ENCODE results near the gene B3GAT3. TPM values are rescaled to one million over a fixed set of nuclear protein-coding genes. Genes with fewer than 3 reads are reported as not detected.

Gene B3GAT3
- total RNA-seq, 1 experiment from 2014 or later: 65.8 TPM

GRCh38 chr11:62665075-62665598, 43.4 kb upstream of the B3GAT3 start, which contains the start of the genes C11orf98 and CSKMT:
Gene C11orf98 (minus strand): TSS chr11:62665210. CDS start chr11:62665169, 41 bp downstream.
Gene CSKMT (plus strand): TSS chr11:62665312. CDS start chr11:62665880, 568 bp downstream.
- Histone ChIP-seq H3K27ac (ENCODE audit: low read length) (peak within 1 kb of the TSS; percentile 36), H3K27me3 (ENCODE audit: low read length) (no peaks in the 10 kb centered on the region), H3F3A (ENCODE audit: low read length, unreplicated experiment) (peaks cover 13% of the 10 kb centered on the region), H3K9me3 (ENCODE audit: low read length) (no peaks in the 10 kb centered on the region), H3K9ac (ENCODE audit: low read length) (peak within 1 kb of the TSS; percentile 92), H3K79me2 (ENCODE audit: low read length) (peaks cover 59% of the 10 kb centered on the region), H3K36me3 (ENCODE audit: low read depth, low read length) (peaks cover 16% of the 10 kb centered on the region), H3K9me2 (replicated peaks; ENCODE audit: low read length) (no peaks in the 10 kb centered on the region), H4K20me1 (ENCODE audit: low read length) (peaks cover 14% of the 10 kb centered on the region; the same call in 1 of the 2 replicates), H3K4me2 (ENCODE audit: low read length) (peak within 1 kb of the TSS; percentile 93), H3K4me3 (ENCODE audit: low read length) (peak within 1 kb of the TSS; percentile 98), H2AFZ (ENCODE audit: low read length) (peak within 1 kb of the TSS; percentile 97), H3K4me1 (ENCODE audit: insufficient read depth, low read length) (peaks cover 26% of the 10 kb centered on the region)
- TSS peak; percentile 91 for BruUV-seq (replicated peaks)
- TF ChIP-seq EZH2 (IDR thresholded peaks at IDR 0.05; ENCODE audit: low read length, unreplicated experiment) (no peak), EZH2phosphoT487 (IDR thresholded peaks at IDR 0.05; ENCODE audit: borderline replicate concordance, low read length) (no peak), CTCF (conservative IDR thresholded peaks at IDR 0.05; ENCODE audit: low read depth, low read length) (no peak)
- POLR2A ChIA-PET (ENCODE audit: unreplicated experiment): interaction anchor here (0.6 to 2.1 kb wide), 19 partner anchors 9 to 1581 kb away, joined by 3 to 22 read pairs (median 5); partner anchors contain the start of genes EEF1G, HNRNPUL2, INTS5 and MTA2
- CTCF ChIA-PET: interaction anchor here (0.5 to 1.7 kb wide), 4 partner anchors 10 to 53 kb away, joined by 3 to 8 read pairs (median 6); partner anchors contain the start of gene B3GAT3
- intact Hi-C loops (cut with micrococcal nuclease): no loop called here
- ATAC-seq (peak; percentile 87), DNase-seq (peak; percentile 98)

- Histone ChIP-seq H3K27ac (ENCODE audit: low read length) (peak overlapping the region; percentile 36), H2AFZ (ENCODE audit: low read length) (peak overlapping the region; percentile 97), H3K4me1 (ENCODE audit: insufficient read depth, low read length) (peaks cover 20% of the 10 kb centered on the region), H4K20me1 (ENCODE audit: low read length) (peaks cover 14% of the 10 kb centered on the region; the same call in 1 of the 2 replicates), H3K27me3 (ENCODE audit: low read length) (no peaks in the 10 kb centered on the region), H3K9me3 (ENCODE audit: low read length) (no peaks in the 10 kb centered on the region), H3K36me3 (ENCODE audit: low read depth, low read length) (peaks cover 16% of the 10 kb centered on the region), H3K9me2 (replicated peaks; ENCODE audit: low read length) (no peaks in the 10 kb centered on the region), H3K4me2 (ENCODE audit: low read length) (peak overlapping the region; percentile 93), H3K79me2 (ENCODE audit: low read length) (peaks cover 53% of the 10 kb centered on the region), H3K9ac (ENCODE audit: low read length) (peak overlapping the region; percentile 92), H3F3A (ENCODE audit: low read length, unreplicated experiment) (peaks cover 11% of the 10 kb centered on the region), H3K4me3 (ENCODE audit: low read length) (peak overlapping the region; percentile 98)
- TF ChIP-seq EZH2 (IDR thresholded peaks at IDR 0.05; ENCODE audit: low read length, unreplicated experiment) (no peak), EZH2phosphoT487 (IDR thresholded peaks at IDR 0.05; ENCODE audit: borderline replicate concordance, low read length) (no peak), CTCF (conservative IDR thresholded peaks at IDR 0.05; ENCODE audit: low read depth, low read length) (no peak)
- CTCF ChIA-PET: interaction anchor here (0.5 to 1.7 kb wide), 4 partner anchors 11 to 53 kb away, joined by 3 to 8 read pairs (median 6); partner anchors contain the start of gene B3GAT3
- intact Hi-C loops (cut with micrococcal nuclease): no loop called here
- DNase-seq: peak; percentile 78
- peak; percentile 55 for ATAC-seq
- POLR2A ChIA-PET (ENCODE audit: unreplicated experiment): interaction anchor here (0.5 to 2.1 kb wide), 17 partner anchors 8 to 1678 kb away, joined by 3 to 22 read pairs (median 5); partner anchors contain the start of genes EEF1G, HNRNPUL2, INTS5 and MTA2
- BruUV-seq (replicated peaks): TSS peak; percentile 75
Observed at GRCh38 chr11:62664405-62665074, 42.8 kb upstream of the B3GAT3 start.

Data from PC-3 (cell line).